Measurements from ENCODE around the gene PRKCH. TPM values are rescaled to one million over a fixed set of nuclear protein-coding genes. Genes with fewer than 3 reads are reported as not detected.

Gene PRKCH
- polyA plus RNA-seq, 3 donors = 3.6 to 6.2 (median 5.4) TPM

DNA sequence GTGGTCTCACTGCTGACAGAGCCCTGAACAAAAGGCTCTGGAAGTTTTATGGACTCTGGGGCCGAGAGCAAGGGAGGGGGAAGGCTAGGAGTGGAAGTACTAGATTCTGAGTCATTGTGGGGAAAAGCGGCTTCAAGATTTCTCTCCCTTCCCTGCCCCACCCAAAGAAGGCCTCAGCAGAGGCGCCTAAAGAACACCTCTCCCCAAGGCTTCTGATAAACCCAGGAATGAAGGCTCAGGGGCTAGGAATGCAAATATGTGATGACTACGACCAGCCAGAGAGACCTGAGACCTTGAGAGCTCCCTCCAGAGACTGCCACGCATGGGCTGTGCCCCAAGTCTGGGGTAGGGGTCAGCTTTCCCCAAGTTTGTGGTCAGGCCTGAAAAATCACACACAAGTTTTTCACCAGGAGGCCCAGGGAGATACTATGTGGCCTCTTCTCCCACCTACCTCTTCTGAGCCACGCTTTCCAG is 243.3 kb downstream of the PRKCH start:
- H3K79me2 ChIP-seq (ENCODE audit: insufficient read depth, low read length) = peaks cover 3% of the 10 kb centered on the region
- H3K27ac ChIP-seq (ENCODE audit: low read depth in 1 of 2, low read length in 2 of 2) = peak overlapping the region; percentile 46 to 85
- intact Hi-C loops (cut with micrococcal nuclease) = loop anchor here in 1 of 2 donors (5.0 kb wide), 1 partner anchor 38 kb away; no protein-coding TSS in a partner anchor
- Mint-ChIP-seq H3K27me3 (ENCODE audit: low read depth in 3 of 3) (peaks cover 0 to 3% (median 2%) of the 10 kb centered on the region in 3 donors), H3K27ac (peak overlapping the region; percentile 87 to 95 (median 91)), H3K36me3 (peaks cover 11 to 15% of the 10 kb centered on the region in 2 donors), H3K9me3 (peaks cover 0 to 2% (median 0%) of the 10 kb centered on the region in 7 donors), H3K4me3 (peak overlapping the region; percentile 48 to 50), H3K4me1 (peaks cover 77% of the 10 kb centered on the region)
- peak overlapping the region in 1 of 3 experiments; percentile 24 for H3K4me3 ChIP-seq (replicated peaks in 1 of 3; ENCODE audit: low read depth in 2 of 3, low read length in 3 of 3)
- 83% methylated on average over 1 of the region's 6 CpGs for WGBS (ENCODE audit: insufficient coverage)
- peak; percentile 55 to 75 (median 65) for DNase-seq
- H3K36me3 ChIP-seq (replicated peaks in 1 of 2; ENCODE audit: control insufficient read depth in 1 of 2, insufficient read depth in 2 of 2, low read length in 2 of 2) = no peaks in the 10 kb centered on the region
- no peaks in the 10 kb centered on the region for H4K20me1 ChIP-seq (ENCODE audit: insufficient read depth, low read length)
- peaks cover 60 to 67% of the 10 kb centered on the region in 2 donors for H3K4me1 ChIP-seq (ENCODE audit: control insufficient read depth in 1 of 2, insufficient read depth in 2 of 2, low read length in 2 of 2)
- no peaks in the 10 kb centered on the region for H3K9me3 ChIP-seq (replicated peaks in 1 of 2; ENCODE audit: control insufficient read depth in 1 of 2, insufficient read depth in 1 of 2, low read length in 2 of 2)
- H3K4me2 ChIP-seq (replicated peaks; ENCODE audit: extremely low read depth, low read length, poor library complexity, severe bottlenecking) = peak overlapping the region; percentile 4
- no peaks in the 10 kb centered on the region for H3K27me3 ChIP-seq (ENCODE audit: control insufficient read depth in 2 of 2, insufficient read depth in 2 of 2, low read length in 2 of 2)
- peak overlapping the region; percentile 31 for H3K9ac ChIP-seq (ENCODE audit: insufficient read depth, low read length, poor library complexity, severe bottlenecking)
- no peak for TF ChIP-seq CTCF (IDR thresholded peaks at IDR 0.05)
- peak overlapping the region; percentile 72 for H2AFZ ChIP-seq (ENCODE audit: insufficient read depth, low read depth, low read length, poor library complexity, severe bottlenecking)

GRCh38 chr14:61565181-61565580 is 243.8 kb downstream of the PRKCH start:
- peaks cover 66 to 72% of the 10 kb centered on the region in 2 donors for H3K4me1 ChIP-seq (ENCODE audit: control insufficient read depth in 1 of 2, insufficient read depth in 2 of 2, low read length in 2 of 2)
- peaks cover 0 to 2% (median 0%) of the 10 kb centered on the region in 7 donors for H3K9me3 Mint-ChIP-seq
- H3K9me3 ChIP-seq (replicated peaks in 1 of 2; ENCODE audit: control insufficient read depth in 1 of 2, insufficient read depth in 1 of 2, low read length in 2 of 2) = no peaks in the 10 kb centered on the region
- peaks cover 0 to 3% (median 2%) of the 10 kb centered on the region in 3 donors for H3K27me3 Mint-ChIP-seq (ENCODE audit: low read depth in 3 of 3)
- no peak overlapping the region for H3K4me2 ChIP-seq (replicated peaks; ENCODE audit: extremely low read depth, low read length, poor library complexity, severe bottlenecking)
- no peak overlapping the region for H2AFZ ChIP-seq (ENCODE audit: insufficient read depth, low read depth, low read length, poor library complexity, severe bottlenecking)
- no peak overlapping the region for H3K9ac ChIP-seq (ENCODE audit: insufficient read depth, low read length, poor library complexity, severe bottlenecking)
- no peaks in the 10 kb centered on the region for H3K36me3 ChIP-seq (replicated peaks in 1 of 2; ENCODE audit: control insufficient read depth in 1 of 2, insufficient read depth in 2 of 2, low read length in 2 of 2)
- no peak overlapping the region for H3K4me3 Mint-ChIP-seq
- H3K79me2 ChIP-seq (ENCODE audit: insufficient read depth, low read length) = peaks cover 3% of the 10 kb centered on the region
- no peak for DNase-seq
- H3K27ac ChIP-seq (ENCODE audit: low read depth in 1 of 2, low read length in 2 of 2) = peak overlapping the region in 1 of 2 donors; percentile 85
- H4K20me1 ChIP-seq (ENCODE audit: insufficient read depth, low read length) = no peaks in the 10 kb centered on the region
- peaks cover 11 to 15% of the 10 kb centered on the region in 2 donors for H3K36me3 Mint-ChIP-seq
- no peak for TF ChIP-seq CTCF (IDR thresholded peaks at IDR 0.05)
- H3K27me3 ChIP-seq (ENCODE audit: control insufficient read depth in 2 of 2, insufficient read depth in 2 of 2, low read length in 2 of 2) = no peaks in the 10 kb centered on the region
- H3K4me1 Mint-ChIP-seq = peaks cover 82% of the 10 kb centered on the region
- H3K27ac Mint-ChIP-seq = peak overlapping the region; percentile 87 to 95 (median 91)
- intact Hi-C loops (cut with micrococcal nuclease) = no loop called here
- H3K4me3 ChIP-seq (replicated peaks in 1 of 3; ENCODE audit: low read depth in 2 of 3, low read length in 3 of 3) = no peak overlapping the region

All from CD14-positive monocyte (primary cell).